HUES6 (cell line): ENCODE data around the gene MCTP2.
"Not testable (repeated sequence)": the region's sequence is repeated elsewhere in the genome, so short reads cannot be mapped to it uniquely, and the experiment has no call there.

Experiments used
- H3K27ac ChIP-seq: 2 replicates; pipeline ENCODE4 v1.7.0; 2013; ENCODE audit warnings: low read depth, mild to moderate bottlenecking, low read length, inconsistent platforms
- H3K27me3 ChIP-seq: 2 replicates; pipeline ENCODE4 v1.6.1; 2013; ENCODE audit warnings: low read length; ENCODE audit not compliant: control insufficient read depth, insufficient read depth
- H3K36me3 ChIP-seq: 2 replicates; pipeline ENCODE4 v1.6.1; 2013; ENCODE audit warnings: low read length; ENCODE audit not compliant: control insufficient read depth, insufficient read depth
- H3K4me1 ChIP-seq: 2 replicates; pipeline ENCODE4 v1.6.1; 2013; ENCODE audit warnings: low read length; ENCODE audit not compliant: control insufficient read depth, insufficient read depth
- H3K4me3 ChIP-seq: 2 replicates; pipeline ENCODE4 v1.5.1; 2013; ENCODE audit warnings: low read depth, low read length
- H3K9ac ChIP-seq: one replicate; pipeline ENCODE4 v1.6.1; 2013; ENCODE audit warnings: mild to moderate bottlenecking, low read length
- H3K9me3 ChIP-seq: 2 replicates; pipeline ENCODE4 v1.6.1; 2013; ENCODE audit warnings: low read depth, low read length; ENCODE audit not compliant: control insufficient read depth, insufficient read depth

Gene MCTP2

GRCh38 chr15:94236608-94237007 lies 5.2 kb downstream of the MCTP2 start:
- Histone ChIP-seq H3K36me3 (no peaks in the 10 kb centered on the region), H3K27ac (no peak overlapping the region), H3K9ac (no peak overlapping the region), H3K4me3 (no peak overlapping the region), H3K4me1 (peaks cover 17% of the 10 kb centered on the region), H3K9me3 (no peaks in the 10 kb centered on the region), H3K27me3 (peaks cover 25% of the 10 kb centered on the region)

DNA sequence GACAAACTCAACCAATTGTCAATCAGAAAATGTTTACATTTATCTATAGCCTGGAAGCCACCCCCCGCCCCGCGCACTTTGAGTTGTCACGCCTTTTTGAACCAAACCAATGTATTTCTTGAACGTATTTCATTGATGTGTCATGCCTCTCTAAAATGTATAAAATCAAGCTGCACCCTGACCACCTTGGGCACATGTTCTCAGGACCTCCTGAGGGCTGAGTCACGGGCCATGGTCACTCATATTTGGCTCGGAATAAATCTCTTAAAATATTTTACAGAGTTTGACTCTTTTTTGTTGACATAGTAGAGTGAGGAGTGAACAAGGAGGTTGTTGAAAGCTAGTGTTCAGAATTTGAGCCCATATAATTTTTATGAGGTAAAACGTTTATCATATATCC lies 6.5 kb downstream of the MCTP2 start:
- no peaks in the 10 kb centered on the region for H3K9me3 ChIP-seq
- H3K9ac ChIP-seq, result no peak overlapping the region
- no peak overlapping the region for H3K27ac ChIP-seq
- H3K27me3 ChIP-seq, result peaks cover 12% of the 10 kb centered on the region
- H3K4me3 ChIP-seq, result no peak overlapping the region
- no peaks in the 10 kb centered on the region for H3K36me3 ChIP-seq
- H3K4me1 ChIP-seq, result peaks cover 10% of the 10 kb centered on the region

- Histone ChIP-seq H3K4me3 (no peak overlapping the region), H3K9ac (no peak overlapping the region), H3K36me3 (no peaks in the 10 kb centered on the region), H3K9me3 (peaks cover 3% of the 10 kb centered on the region), H3K27ac (no peak overlapping the region), H3K27me3 (peaks cover 5% of the 10 kb centered on the region), H3K4me1 (peaks cover 10% of the 10 kb centered on the region)
These were observed 7.3 kb downstream of the MCTP2 start for GRCh38 chr15:94238539-94239118.

DNA sequence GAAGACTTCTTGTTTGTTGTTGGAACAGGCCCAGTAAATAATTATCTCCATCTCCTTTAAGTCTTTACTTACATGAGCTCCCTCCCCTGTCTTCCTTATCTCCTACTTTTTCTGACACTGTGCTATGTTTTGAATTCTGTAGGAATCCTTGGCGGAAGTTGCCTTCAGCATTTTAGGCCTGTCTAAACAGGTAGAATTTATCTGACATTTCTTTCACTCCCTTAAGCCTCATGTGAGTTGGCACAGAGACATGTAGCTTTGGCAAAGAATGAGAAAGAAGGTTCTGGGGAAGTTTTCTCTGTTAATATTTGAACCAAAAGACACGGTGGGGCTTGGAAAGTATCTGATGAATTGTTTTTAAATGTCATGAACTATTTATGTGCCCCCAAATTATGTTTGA lies 8.1 kb downstream of the MCTP2 start:
- Histone ChIP-seq H3K36me3 (no peaks in the 10 kb centered on the region), H3K4me3 (no peak overlapping the region), H3K27ac (no peak overlapping the region), H3K27me3 (peaks cover 2% of the 10 kb centered on the region; the same call in 1 of the 2 replicates), H3K9me3 (peaks cover 3% of the 10 kb centered on the region), H3K4me1 (peaks cover 3% of the 10 kb centered on the region; the same call in 1 of the 2 replicates), H3K9ac (no peak overlapping the region)

DNA sequence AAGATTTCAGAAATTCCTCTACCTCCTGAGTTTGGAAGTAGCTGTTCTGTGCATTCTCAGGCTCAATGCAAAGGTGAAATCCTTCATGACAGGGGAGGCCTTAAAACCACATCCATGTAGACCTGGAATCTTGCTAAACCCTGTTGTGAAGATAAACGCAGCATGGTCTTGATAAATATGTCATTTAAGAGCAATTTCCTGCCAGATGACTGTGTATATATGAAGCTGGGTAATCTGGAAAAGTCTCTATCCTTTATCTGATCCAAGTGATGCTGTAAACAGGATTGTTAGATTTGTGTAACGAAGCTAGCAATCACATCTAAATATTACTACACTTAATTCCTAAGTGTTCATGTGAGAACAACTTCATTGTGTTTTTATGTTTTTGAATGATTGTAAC lies 9.1 kb downstream of the MCTP2 start:
- H3K4me1 ChIP-seq, result no peaks in the 10 kb centered on the region
- no peaks in the 10 kb centered on the region for H3K27me3 ChIP-seq
- H3K4me3 ChIP-seq, result no peak overlapping the region
- H3K9ac ChIP-seq, result no peak overlapping the region
- H3K9me3 ChIP-seq, result peaks cover 3% of the 10 kb centered on the region
- no peak overlapping the region for H3K27ac ChIP-seq
- H3K36me3 ChIP-seq, result no peaks in the 10 kb centered on the region

GRCh38 chr15:94242257-94242656 lies 10.9 kb downstream of the MCTP2 start:
- H3K4me3 ChIP-seq, result no peak overlapping the region
- no peaks in the 10 kb centered on the region for H3K36me3 ChIP-seq
- no peak overlapping the region for H3K27ac ChIP-seq
- peaks cover 3% of the 10 kb centered on the region for H3K9me3 ChIP-seq
- H3K4me1 ChIP-seq, result no peaks in the 10 kb centered on the region
- H3K9ac ChIP-seq, result no peak overlapping the region
- no peaks in the 10 kb centered on the region for H3K27me3 ChIP-seq

DNA sequence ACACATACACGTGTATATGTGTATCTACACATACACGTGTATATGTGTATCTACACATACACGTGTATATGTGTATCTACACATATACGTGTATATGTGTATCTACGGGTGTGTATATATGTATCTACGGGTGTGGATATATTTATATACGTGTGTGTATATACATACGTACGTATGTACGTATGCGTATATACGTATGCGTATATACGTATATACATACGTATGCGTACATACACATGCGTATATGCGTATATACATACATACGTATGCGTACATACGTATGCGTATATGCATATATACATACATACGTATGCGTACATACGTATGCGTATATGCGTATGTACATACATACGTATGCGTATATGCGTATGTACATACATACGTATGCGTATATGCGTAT lies 11.6 kb downstream of the MCTP2 start:
- H3K36me3 ChIP-seq, H3K4me3 ChIP-seq, H3K27ac ChIP-seq, H3K9me3 ChIP-seq, H3K27me3 ChIP-seq, H3K4me1 ChIP-seq, H3K9ac ChIP-seq: not testable (repeated sequence)

- H3K27me3 ChIP-seq, result no peaks in the 10 kb centered on the region
- no peaks in the 10 kb centered on the region for H3K36me3 ChIP-seq
- H3K9me3 ChIP-seq, result peaks cover 3% of the 10 kb centered on the region
- H3K27ac ChIP-seq, result no peak overlapping the region
- no peak overlapping the region for H3K4me3 ChIP-seq
- no peak overlapping the region for H3K9ac ChIP-seq
- H3K4me1 ChIP-seq, result no peaks in the 10 kb centered on the region
These were observed 12.1 kb downstream of the MCTP2 start for GRCh38 chr15:94243418-94243817.

DNA sequence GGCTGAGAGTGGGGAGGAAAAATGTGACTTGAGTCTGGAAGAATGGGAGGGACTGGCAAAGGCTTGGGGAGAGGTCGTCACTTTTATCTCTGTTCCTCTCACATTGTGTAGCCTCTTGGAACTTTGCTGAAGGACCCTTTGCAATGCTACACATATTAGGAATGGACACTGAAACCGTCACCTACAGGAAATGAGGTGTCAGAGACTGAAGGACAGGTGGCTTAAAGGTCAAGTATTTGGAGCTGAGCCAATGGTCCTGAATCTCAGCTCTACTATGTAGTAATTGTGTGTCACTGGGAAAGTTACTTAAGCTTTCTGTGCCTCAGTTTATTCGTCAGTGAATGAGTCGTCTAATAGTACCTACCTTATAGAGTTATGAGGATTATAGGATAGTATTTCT lies 14.7 kb downstream of the MCTP2 start:
- no peaks in the 10 kb centered on the region for H3K4me1 ChIP-seq
- no peaks in the 10 kb centered on the region for H3K27me3 ChIP-seq
- H3K36me3 ChIP-seq, result no peaks in the 10 kb centered on the region
- no peak overlapping the region for H3K9ac ChIP-seq
- H3K27ac ChIP-seq, result no peak overlapping the region
- H3K9me3 ChIP-seq, result peaks cover 3% of the 10 kb centered on the region
- no peak overlapping the region for H3K4me3 ChIP-seq

GRCh38 chr15:94247789-94248638 lies 16.7 kb downstream of the MCTP2 start:
- H3K27me3 ChIP-seq, result no peaks in the 10 kb centered on the region
- no peak overlapping the region for H3K27ac ChIP-seq
- H3K4me1 ChIP-seq, result no peaks in the 10 kb centered on the region
- H3K36me3 ChIP-seq, result no peaks in the 10 kb centered on the region
- H3K9ac ChIP-seq, result no peak overlapping the region
- H3K9me3 ChIP-seq, result peaks cover 3% of the 10 kb centered on the region
- no peak overlapping the region for H3K4me3 ChIP-seq

GRCh38 chr15:94250801-94251200 lies 19.4 kb downstream of the MCTP2 start:
- H3K9ac ChIP-seq, result no peak overlapping the region

More at GRCh38 chr15:94250801-94251200, 19.4 kb downstream of the MCTP2 start:
- no peaks in the 10 kb centered on the region for H3K27me3 ChIP-seq
- H3K36me3 ChIP-seq, result no peaks in the 10 kb centered on the region
- no peaks in the 10 kb centered on the region for H3K4me1 ChIP-seq
- H3K9me3 ChIP-seq, result no peaks in the 10 kb centered on the region
- no peak overlapping the region for H3K27ac ChIP-seq
- no peak overlapping the region for H3K4me3 ChIP-seq
